Endothelial cell (in vitro differentiated cells): ENCODE results near the gene LMO7. TPM values are rescaled to one million over a fixed set of nuclear protein-coding genes. Genes with fewer than 3 reads are reported as not detected.

Experiments
- DNase-seq: peaks from one replicate; pipeline ENCODE4 v3.0.0; 2021; ENCODE audit warnings: low spot score
- H3K27ac Mint-ChIP-seq: one replicate; pipeline ENCODE4 v1.8.0; 2021; ENCODE audit warnings: mixed read lengths, inconsistent platforms; ENCODE audit not compliant: unreplicated experiment
- H3K27me3 Mint-ChIP-seq: one replicate; pipeline ENCODE4 v1.8.0; 2021; ENCODE audit warnings: mild to moderate bottlenecking, moderate library complexity, mixed read lengths, inconsistent platforms; ENCODE audit not compliant: unreplicated experiment
- H3K36me3 Mint-ChIP-seq: one replicate; pipeline ENCODE4 v1.8.0; 2021; ENCODE audit warnings: mild to moderate bottlenecking, low read depth, mixed read lengths, inconsistent platforms; ENCODE audit not compliant: unreplicated experiment
- H3K4me1 Mint-ChIP-seq: one replicate; pipeline ENCODE4 v1.8.0; 2021; ENCODE audit warnings: mild to moderate bottlenecking, mixed read lengths, inconsistent platforms; ENCODE audit not compliant: unreplicated experiment
- H3K4me3 Mint-ChIP-seq: one replicate; pipeline ENCODE4 v1.8.0; 2021; ENCODE audit warnings: mild to moderate bottlenecking, mixed read lengths, inconsistent platforms; ENCODE audit not compliant: unreplicated experiment
- H3K9me3 Mint-ChIP-seq: one replicate; pipeline ENCODE4 v1.8.0; 2021; ENCODE audit warnings: mixed read lengths, inconsistent platforms; ENCODE audit not compliant: unreplicated experiment
- total RNA-seq: library from RNA; stranded (reverse); fragmentation: NEBNext Ultra II Directional; extraction: Animal tissue kit (Norgen Biotek cat#: 25700); gene quantifications from one replicate; pipeline ENCODE4 v1.2.1, GENCODE V29; 2021; ENCODE audit not compliant: unreplicated experiment
- TF ChIP-seq, protein P1 (sequence below): fragments of 200-600 bp; sonication (generic); IDR thresholded peaks from one replicate; pipeline ENCODE4 v1.5.0; 2021; ENCODE audit warnings: antibody characterized with exemption; ENCODE audit not compliant: unreplicated experiment

The LMO7 gene
- total RNA-seq, 1 donor from 2014 or later: 5.7 TPM

DNA sequence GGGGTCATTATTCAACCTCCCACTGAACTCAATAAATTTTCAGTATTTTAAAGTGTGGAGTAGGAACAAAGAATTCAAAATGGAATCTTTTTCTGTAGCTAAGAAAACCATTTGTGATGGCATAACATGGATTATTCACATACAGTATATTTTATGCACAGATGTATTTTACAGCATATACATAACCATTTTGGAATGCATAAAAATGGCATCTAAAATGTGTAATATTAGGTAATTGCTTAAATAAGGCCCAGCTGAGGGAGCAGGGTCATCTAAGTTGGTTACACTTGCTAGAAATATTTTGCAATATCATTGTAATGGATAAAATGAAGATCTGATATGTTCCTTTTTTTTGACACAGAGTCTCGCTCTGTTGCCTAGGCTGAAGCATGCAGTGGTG, 146.9 kb downstream of the LMO7 start:
- no peak overlapping the region for H3K27ac Mint-ChIP-seq
- DNase-seq: no peak

DNA sequence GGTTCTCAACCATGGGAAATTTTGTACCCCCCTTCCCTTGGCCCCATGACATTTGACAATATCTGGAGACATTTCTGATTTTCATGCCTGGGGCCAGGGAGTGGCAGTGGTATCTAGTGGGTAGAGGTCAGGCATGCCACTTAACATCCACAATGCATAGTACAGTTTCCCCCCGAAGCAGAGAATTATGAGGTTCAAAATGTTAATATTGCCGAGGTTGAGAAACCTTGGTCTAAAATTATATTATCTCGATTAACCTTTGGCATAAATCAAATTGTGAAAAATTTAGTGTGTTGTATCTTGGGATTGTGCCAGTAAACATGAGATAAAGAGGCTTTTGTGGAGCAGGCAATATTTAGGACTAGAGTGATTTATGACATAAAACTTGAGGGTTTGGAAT, 147.9 kb downstream of the LMO7 start:
- Mint-ChIP-seq H3K27ac (no peak overlapping the region), H3K27me3 (no peaks in the 10 kb centered on the region), H3K4me3 (no peak overlapping the region), H3K9me3 (peaks cover 11% of the 10 kb centered on the region), H3K36me3 (peaks cover 4% of the 10 kb centered on the region), H3K4me1 (no peaks in the 10 kb centered on the region)
- TF ChIP-seq, protein P1, sequence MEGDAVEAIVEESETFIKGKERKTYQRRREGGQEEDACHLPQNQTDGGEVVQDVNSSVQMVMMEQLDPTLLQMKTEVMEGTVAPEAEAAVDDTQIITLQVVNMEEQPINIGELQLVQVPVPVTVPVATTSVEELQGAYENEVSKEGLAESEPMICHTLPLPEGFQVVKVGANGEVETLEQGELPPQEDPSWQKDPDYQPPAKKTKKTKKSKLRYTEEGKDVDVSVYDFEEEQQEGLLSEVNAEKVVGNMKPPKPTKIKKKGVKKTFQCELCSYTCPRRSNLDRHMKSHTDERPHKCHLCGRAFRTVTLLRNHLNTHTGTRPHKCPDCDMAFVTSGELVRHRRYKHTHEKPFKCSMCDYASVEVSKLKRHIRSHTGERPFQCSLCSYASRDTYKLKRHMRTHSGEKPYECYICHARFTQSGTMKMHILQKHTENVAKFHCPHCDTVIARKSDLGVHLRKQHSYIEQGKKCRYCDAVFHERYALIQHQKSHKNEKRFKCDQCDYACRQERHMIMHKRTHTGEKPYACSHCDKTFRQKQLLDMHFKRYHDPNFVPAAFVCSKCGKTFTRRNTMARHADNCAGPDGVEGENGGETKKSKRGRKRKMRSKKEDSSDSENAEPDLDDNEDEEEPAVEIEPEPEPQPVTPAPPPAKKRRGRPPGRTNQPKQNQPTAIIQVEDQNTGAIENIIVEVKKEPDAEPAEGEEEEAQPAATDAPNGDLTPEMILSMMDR: no peak
- DNase-seq: no peak

More for the DNA sequence above, 146.9 kb downstream of the LMO7 start:
- TF ChIP-seq, protein P1: no peak
- Mint-ChIP-seq H3K27me3 (peaks cover 2% of the 10 kb centered on the region), H3K4me3 (no peak overlapping the region), H3K9me3 (peaks cover 11% of the 10 kb centered on the region), H3K36me3 (peaks cover 4% of the 10 kb centered on the region), H3K4me1 (no peaks in the 10 kb centered on the region)

DNA sequence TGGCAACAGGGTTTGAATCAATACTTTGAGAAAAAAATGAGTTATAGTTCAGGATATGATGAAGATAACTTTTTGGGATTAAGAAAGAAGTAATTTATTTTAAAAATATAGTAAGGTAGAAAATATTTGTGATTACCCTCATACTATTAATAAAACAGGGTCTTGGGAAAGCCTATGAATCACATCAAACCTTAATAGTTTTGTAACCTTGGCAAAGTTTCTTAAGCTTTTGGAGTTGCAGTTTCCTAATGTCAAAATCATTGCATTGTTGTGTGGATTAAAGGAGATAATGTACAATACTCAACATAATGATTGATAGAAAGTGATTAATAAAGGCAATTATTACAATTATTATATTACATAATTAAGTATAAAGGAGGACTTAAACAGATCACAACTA, 149.0 kb downstream of the LMO7 start:
- Mint-ChIP-seq H3K27ac (no peak overlapping the region), H3K9me3 (peaks cover 11% of the 10 kb centered on the region), H3K4me3 (no peak overlapping the region), H3K4me1 (no peaks in the 10 kb centered on the region), H3K27me3 (no peaks in the 10 kb centered on the region), H3K36me3 (no peaks in the 10 kb centered on the region)
- no peak for DNase-seq
- TF ChIP-seq, protein P1: no peak

DNA sequence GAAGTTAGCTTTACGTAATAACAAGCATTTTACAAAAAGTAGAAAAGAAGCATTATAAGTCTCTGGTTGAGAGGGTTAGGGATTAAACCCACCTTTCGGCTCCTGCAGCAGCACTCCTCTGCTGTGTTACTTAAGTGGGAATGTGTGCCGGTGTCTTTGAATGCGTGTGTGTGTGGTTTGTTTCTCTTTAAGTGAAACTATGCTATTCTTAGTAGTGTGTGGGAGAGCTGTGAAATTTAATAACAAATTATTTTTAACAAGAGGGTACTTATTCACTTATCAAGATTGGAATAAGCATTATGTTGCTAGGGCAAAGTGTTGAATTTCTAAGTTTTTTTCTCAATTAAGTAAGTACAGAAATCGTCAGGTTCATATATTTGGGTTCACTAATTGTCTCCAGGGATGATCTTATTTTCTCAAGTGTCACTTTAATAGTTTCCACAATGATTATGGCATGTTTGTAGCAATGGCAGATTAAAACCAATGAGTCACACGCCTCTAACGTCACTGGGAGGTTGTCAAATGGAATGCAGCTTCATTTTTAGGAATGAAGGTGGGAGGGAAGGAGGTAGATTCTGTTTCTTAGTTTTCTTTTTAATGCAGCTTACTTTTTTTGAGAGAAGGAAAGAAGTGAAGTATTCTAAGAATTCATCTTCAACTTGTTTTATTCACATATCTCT, 151.3 kb downstream of the LMO7 start:
- Mint-ChIP-seq H3K27me3 (no peaks in the 10 kb centered on the region), H3K36me3 (no peaks in the 10 kb centered on the region), H3K4me1 (no peaks in the 10 kb centered on the region), H3K9me3 (peaks cover under 1% of the 10 kb centered on the region), H3K27ac (no peak overlapping the region), H3K4me3 (no peak overlapping the region)
- DNase-seq: no peak
- TF ChIP-seq, protein P1: no peak

DNA sequence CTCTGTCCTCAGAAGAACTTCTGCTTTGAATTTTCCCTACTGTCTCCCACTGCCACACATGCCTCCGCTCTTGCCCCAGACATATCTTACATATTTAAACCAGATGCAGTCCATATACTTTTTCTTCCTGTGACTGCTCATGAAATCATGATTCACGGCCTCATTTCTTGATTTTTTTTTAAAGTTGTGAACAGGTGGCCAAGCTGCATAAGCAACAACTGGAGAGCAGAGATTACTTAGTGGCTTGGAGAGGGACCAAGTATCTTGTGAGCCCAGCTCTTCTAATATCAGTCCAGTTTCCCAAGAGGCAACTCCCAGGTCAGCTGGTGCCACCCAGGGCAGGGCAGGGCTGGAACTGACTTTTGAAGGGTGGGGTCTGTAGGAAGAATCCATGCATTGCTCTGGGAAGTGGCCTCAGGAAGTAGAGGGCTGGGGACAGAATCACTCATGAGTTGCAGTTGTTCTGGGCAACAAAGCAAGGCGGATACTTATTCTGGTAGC, 152.4 kb downstream of the LMO7 start:
- TF ChIP-seq, protein P1: no peak
- H3K27ac Mint-ChIP-seq: no peak overlapping the region
- no peaks in the 10 kb centered on the region for H3K4me1 Mint-ChIP-seq
- H3K4me3 Mint-ChIP-seq: no peak overlapping the region
- H3K36me3 Mint-ChIP-seq: no peaks in the 10 kb centered on the region
- H3K27me3 Mint-ChIP-seq: no peaks in the 10 kb centered on the region
- no peak for DNase-seq
- no peaks in the 10 kb centered on the region for H3K9me3 Mint-ChIP-seq
